Measurements from ENCODE around the gene GH1.
"Not testable (repeated sequence)": the region's sequence is repeated elsewhere in the genome, so short reads cannot be mapped to it uniquely, and the experiment has no call there.

GH1 gene

GRCh38 chr17:63871646-63872365, 46.8 kb downstream of the GH1 start:
- intact Hi-C loops (cut with DNase I), result not testable (repeated sequence)
- DNase-seq, result peak in 1 of 10 donors; percentile 25

GRCh38 chr17:63870292-63870665, 48.4 kb downstream of the GH1 start:
- DNase-seq; intact Hi-C loops (cut with DNase I): not testable (repeated sequence)

GRCh38 chr17:63869491-63870291, 48.9 kb downstream of the GH1 start:
- DNase-seq; intact Hi-C loops (cut with DNase I): not testable (repeated sequence)
